HFFc6 (cell line): Measurements from ENCODE around the gene ASTN2. TPM values are rescaled to one million over a fixed set of nuclear protein-coding genes. Genes with fewer than 3 reads are reported as not detected.

Experiments used
- DNase-seq: peaks from one replicate; pipeline ENCODE4 v3.0.0-alpha.2; 2018
- H3K27ac Mint-ChIP-seq: 2 replicates; pipeline ENCODE4 v1.8.0; 2020; ENCODE audit warnings: mild to moderate bottlenecking, mixed read lengths
- H3K27me3 Mint-ChIP-seq: 2 replicates; pipeline ENCODE4 v1.8.0; 2021; ENCODE audit warnings: mild to moderate bottlenecking, moderate library complexity, mixed read lengths; ENCODE audit not compliant: insufficient read depth
- H3K36me3 Mint-ChIP-seq: 2 replicates; pipeline ENCODE4 v1.8.0; 2021; ENCODE audit warnings: low read depth, mixed read lengths
- H3K4me1 Mint-ChIP-seq: 2 replicates; pipeline ENCODE4 v1.8.0; 2020; ENCODE audit warnings: low read depth, mixed read lengths
- H3K4me3 Mint-ChIP-seq: 2 replicates; pipeline ENCODE4 v1.8.0; 2020; ENCODE audit warnings: mild to moderate bottlenecking, moderate library complexity, mixed read lengths
- H3K9me3 Mint-ChIP-seq: 2 replicates; pipeline ENCODE4 v1.8.0; 2020; ENCODE audit warnings: mild to moderate bottlenecking, mixed read lengths
- CTCF ChIP-seq: fragments of 200-600 bp; sonication (generic); IDR thresholded peaks from 2 replicates; pipeline ENCODE4 v1.5.0; 2021; ENCODE audit warnings: antibody characterized with exemption, mild to moderate bottlenecking
- total RNA-seq, 6 experiments: library from RNA; stranded (reverse); fragmentation: NEBNext Ultra II Directional; extraction: Animal tissue kit (Norgen Biotek cat#: 25700); gene quantifications; 2 replicates in 1 of 6; 3 replicates in 5 of 6; pipeline ENCODE4 v1.2.3, GENCODE V29; 2021

Gene ASTN2
- total RNA-seq, 6 experiments from 2014 or later = 7.3 to 9.7 (median 8.3) TPM

- Mint-ChIP-seq H3K9me3 (peaks cover 54% of the 10 kb centered on the region), H3K27ac (no peak overlapping the region), H3K4me3 (no peak overlapping the region)
Measured at GRCh38 chr9:117379341-117379740, 35.5 kb downstream of the ASTN2 start.

GRCh38 chr9:117377046-117377445, 37.8 kb downstream of the ASTN2 start:
- H3K9me3 Mint-ChIP-seq = peaks cover 64% of the 10 kb centered on the region
- TF ChIP-seq CTCF = no peak

More at GRCh38 chr9:117379341-117379740, 35.5 kb downstream of the ASTN2 start:
- no peak for DNase-seq
- H3K27me3 Mint-ChIP-seq = no peaks in the 10 kb centered on the region; the same call in 1 of the 2 replicates
- H3K4me1 Mint-ChIP-seq = no peaks in the 10 kb centered on the region
- no peaks in the 10 kb centered on the region; the same call in 1 of the 2 replicates for H3K36me3 Mint-ChIP-seq
- no peak for TF ChIP-seq CTCF

GRCh38 chr9:117375956-117376355, 38.9 kb downstream of the ASTN2 start:
- H3K9me3 Mint-ChIP-seq = peaks cover 56% of the 10 kb centered on the region
- no peak for DNase-seq
- no peaks in the 10 kb centered on the region; the same call in 1 of the 2 replicates for H3K27me3 Mint-ChIP-seq
- no peaks in the 10 kb centered on the region; the same call in 1 of the 2 replicates for H3K36me3 Mint-ChIP-seq
- H3K4me1 Mint-ChIP-seq = no peaks in the 10 kb centered on the region
- no peak overlapping the region for H3K4me3 Mint-ChIP-seq
- no peak for TF ChIP-seq CTCF
- no peak overlapping the region for H3K27ac Mint-ChIP-seq

More at GRCh38 chr9:117377046-117377445, 37.8 kb downstream of the ASTN2 start:
- H3K27ac Mint-ChIP-seq = no peak overlapping the region
- H3K4me3 Mint-ChIP-seq = no peak overlapping the region
- no peaks in the 10 kb centered on the region; the same call in 1 of the 2 replicates for H3K27me3 Mint-ChIP-seq
- no peak for DNase-seq
- H3K36me3 Mint-ChIP-seq = no peaks in the 10 kb centered on the region; the same call in 1 of the 2 replicates
- H3K4me1 Mint-ChIP-seq = no peaks in the 10 kb centered on the region

GRCh38 chr9:117374076-117374725, 40.7 kb downstream of the ASTN2 start:
- no peak for DNase-seq
- no peak for TF ChIP-seq CTCF
- no peak overlapping the region for H3K4me3 Mint-ChIP-seq
- no peak overlapping the region for H3K27ac Mint-ChIP-seq
- H3K27me3 Mint-ChIP-seq = no peaks in the 10 kb centered on the region; the same call in 1 of the 2 replicates
- no peaks in the 10 kb centered on the region for H3K4me1 Mint-ChIP-seq
- no peaks in the 10 kb centered on the region; the same call in 1 of the 2 replicates for H3K36me3 Mint-ChIP-seq
- peaks cover 47% of the 10 kb centered on the region for H3K9me3 Mint-ChIP-seq

- no peaks in the 10 kb centered on the region for H3K4me1 Mint-ChIP-seq
- H3K4me3 Mint-ChIP-seq = no peak overlapping the region
- H3K27ac Mint-ChIP-seq = no peak overlapping the region
- H3K27me3 Mint-ChIP-seq = no peaks in the 10 kb centered on the region
- no peaks in the 10 kb centered on the region; the same call in 1 of the 2 replicates for H3K36me3 Mint-ChIP-seq
- TF ChIP-seq CTCF = no peak
- H3K9me3 Mint-ChIP-seq = peaks cover 32% of the 10 kb centered on the region
- no peak for DNase-seq
Measured at GRCh38 chr9:117368684-117369230, 46.1 kb downstream of the ASTN2 start.
